ENCODE data around the gene KIRREL1.

The KIRREL1 gene

GRCh38 chr1:157995583-157996169 lies 2.2 kb downstream of the KIRREL1 start:
- no peak for TF ChIP-seq REST (IDR thresholded peaks at IDR 0.05; ENCODE audit: insufficient read depth in 1 of 2, low read depth in 2 of 2, low read length in 2 of 2)
- no peak for TF ChIP-seq TAF1 (IDR thresholded peaks at IDR 0.05; ENCODE audit: borderline replicate concordance, insufficient read depth, low read length)
- no peak for TF ChIP-seq FOXP2 (optimal IDR thresholded peaks at IDR 0.05; ENCODE audit: borderline replicate concordance, extremely low read depth, extremely low read length, insufficient read depth)
- no peak for TF ChIP-seq SIN3A (IDR thresholded peaks at IDR 0.05; ENCODE audit: borderline replicate concordance, insufficient read depth, low read length)
- TF ChIP-seq POLR2AphosphoS5 (IDR thresholded peaks at IDR 0.05; ENCODE audit: low read depth, low read length) = no peak

- no peak for TF ChIP-seq POLR2AphosphoS5 (IDR thresholded peaks at IDR 0.05; ENCODE audit: low read depth, low read length)
- no peak for TF ChIP-seq FOXP2 (optimal IDR thresholded peaks at IDR 0.05; ENCODE audit: borderline replicate concordance, extremely low read depth, extremely low read length, insufficient read depth)
- TF ChIP-seq TAF1 (IDR thresholded peaks at IDR 0.05; ENCODE audit: borderline replicate concordance, insufficient read depth, low read length) = no peak
- TF ChIP-seq SIN3A (IDR thresholded peaks at IDR 0.05; ENCODE audit: borderline replicate concordance, insufficient read depth, low read length) = no peak
- no peak for TF ChIP-seq REST (IDR thresholded peaks at IDR 0.05; ENCODE audit: insufficient read depth in 1 of 2, low read depth in 2 of 2, low read length in 2 of 2)
These were observed 3.0 kb downstream of the KIRREL1 start for GRCh38 chr1:157996433-157996832.

- TF ChIP-seq TAF1 (IDR thresholded peaks at IDR 0.05; ENCODE audit: borderline replicate concordance, insufficient read depth, low read length) (no peak), SIN3A (IDR thresholded peaks at IDR 0.05; ENCODE audit: borderline replicate concordance, insufficient read depth, low read length) (no peak), REST (IDR thresholded peaks at IDR 0.05; ENCODE audit: insufficient read depth in 1 of 2, low read depth in 2 of 2, low read length in 2 of 2) (no peak), POLR2AphosphoS5 (IDR thresholded peaks at IDR 0.05; ENCODE audit: low read depth, low read length) (no peak), FOXP2 (optimal IDR thresholded peaks at IDR 0.05; ENCODE audit: borderline replicate concordance, extremely low read depth, extremely low read length, insufficient read depth) (no peak)
These were observed 7.1 kb downstream of the KIRREL1 start for GRCh38 chr1:158000507-158000906.

- TF ChIP-seq SIN3A (IDR thresholded peaks at IDR 0.05; ENCODE audit: borderline replicate concordance, insufficient read depth, low read length) = no peak
- TF ChIP-seq REST (IDR thresholded peaks at IDR 0.05; ENCODE audit: insufficient read depth in 1 of 2, low read depth in 2 of 2, low read length in 2 of 2) = no peak
- TF ChIP-seq POLR2AphosphoS5 (IDR thresholded peaks at IDR 0.05; ENCODE audit: low read depth, low read length) = no peak
- TF ChIP-seq TAF1 (IDR thresholded peaks at IDR 0.05; ENCODE audit: borderline replicate concordance, insufficient read depth, low read length) = no peak
These were observed 8.7 kb downstream of the KIRREL1 start for GRCh38 chr1:158002022-158002630.
